GM13977 (cell line): ENCODE results near the gene TRMT61B.

Source experiments
- DNase-seq: peaks from one replicate; pipeline ENCODE4 v3.0.0; 2012; ENCODE audit warnings: low spot score
- in situ Hi-C: fragments of 300-500 bp; cut with MboI; formaldehyde crosslinking; loops from one replicate; pipeline ENCODE4 v1.12.0; 2022; ENCODE audit warnings: low sequenced_read_pairs, low pct_unique_long_range_greater_than_20kb, mixed read lengths, inconsistent platforms; ENCODE audit not compliant: unreplicated experiment
- TF ChIP-seq, protein P1 (sequence below): IDR thresholded peaks from 2 replicates; pipeline ENCODE4 v1.5.1; 2012; ENCODE audit warnings: mild to moderate bottlenecking, control low read depth; ENCODE audit not compliant: insufficient read depth; ENCODE audit errors: extremely low read depth, missing control alignments

TRMT61B gene

GRCh38 chr2:28905533-28905932 lies 35.4 kb upstream of the TRMT61B start:
- TF ChIP-seq, protein P1, sequence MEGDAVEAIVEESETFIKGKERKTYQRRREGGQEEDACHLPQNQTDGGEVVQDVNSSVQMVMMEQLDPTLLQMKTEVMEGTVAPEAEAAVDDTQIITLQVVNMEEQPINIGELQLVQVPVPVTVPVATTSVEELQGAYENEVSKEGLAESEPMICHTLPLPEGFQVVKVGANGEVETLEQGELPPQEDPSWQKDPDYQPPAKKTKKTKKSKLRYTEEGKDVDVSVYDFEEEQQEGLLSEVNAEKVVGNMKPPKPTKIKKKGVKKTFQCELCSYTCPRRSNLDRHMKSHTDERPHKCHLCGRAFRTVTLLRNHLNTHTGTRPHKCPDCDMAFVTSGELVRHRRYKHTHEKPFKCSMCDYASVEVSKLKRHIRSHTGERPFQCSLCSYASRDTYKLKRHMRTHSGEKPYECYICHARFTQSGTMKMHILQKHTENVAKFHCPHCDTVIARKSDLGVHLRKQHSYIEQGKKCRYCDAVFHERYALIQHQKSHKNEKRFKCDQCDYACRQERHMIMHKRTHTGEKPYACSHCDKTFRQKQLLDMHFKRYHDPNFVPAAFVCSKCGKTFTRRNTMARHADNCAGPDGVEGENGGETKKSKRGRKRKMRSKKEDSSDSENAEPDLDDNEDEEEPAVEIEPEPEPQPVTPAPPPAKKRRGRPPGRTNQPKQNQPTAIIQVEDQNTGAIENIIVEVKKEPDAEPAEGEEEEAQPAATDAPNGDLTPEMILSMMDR = no peak
- in situ Hi-C loops = no loop called here
- DNase-seq = no peak

- TF ChIP-seq, protein P1 = no peak
- no peak for DNase-seq
- in situ Hi-C loops = no loop called here
Observed at GRCh38 chr2:28904802-28905457, 34.8 kb upstream of the TRMT61B start.

GRCh38 chr2:28904295-28904694 lies 34.2 kb upstream of the TRMT61B start:
- no peak for DNase-seq
- TF ChIP-seq, protein P1 = no peak
- in situ Hi-C loops = no loop called here

DNA sequence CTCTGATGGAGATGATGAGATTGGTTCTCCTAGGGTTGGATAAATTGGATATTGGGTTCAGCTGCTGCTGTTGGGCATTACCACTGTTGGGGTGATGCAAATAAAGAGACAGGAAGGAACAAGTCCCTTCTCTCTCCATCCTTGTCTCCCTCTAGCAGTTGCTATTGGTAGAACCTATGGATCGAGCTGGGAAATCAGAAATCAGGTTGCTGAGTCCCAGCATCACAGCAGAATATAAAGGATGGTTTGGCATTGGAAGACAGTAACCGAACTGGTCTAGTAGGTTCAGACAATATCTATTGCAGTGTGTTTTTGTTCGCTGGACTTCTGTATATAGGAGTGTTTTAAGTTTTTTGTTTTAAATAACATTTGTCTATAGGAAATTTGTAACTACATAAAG lies 32.5 kb upstream of the TRMT61B start:
- in situ Hi-C loops = no loop called here
- DNase-seq = no peak
- TF ChIP-seq, protein P1 = no peak

DNA sequence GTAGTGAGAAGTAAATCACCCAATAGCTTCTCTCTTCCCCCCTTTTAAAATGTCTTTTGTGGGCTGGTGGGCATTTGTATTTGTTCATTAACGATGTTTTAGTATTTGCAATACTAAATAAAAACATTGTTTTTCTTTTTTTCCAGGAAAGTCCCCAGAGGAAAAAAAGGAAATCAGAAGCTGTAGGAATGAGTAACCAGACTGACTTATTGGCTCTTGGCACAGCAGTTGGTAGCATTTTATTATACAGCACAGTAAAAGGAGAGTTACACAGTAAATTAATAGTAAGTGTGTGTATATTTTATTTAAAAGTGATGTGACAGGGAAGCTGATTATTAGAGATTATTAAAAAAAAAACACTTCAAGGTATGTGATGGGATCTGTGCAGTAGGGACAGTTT lies 31.7 kb upstream of the TRMT61B start:
- TF ChIP-seq, protein P1 = no peak
- in situ Hi-C loops = no loop called here
- DNase-seq = no peak

- in situ Hi-C loops = no loop called here
- no peak for DNase-seq
Observed at GRCh38 chr2:28901202-28901601, 31.1 kb upstream of the TRMT61B start.

More at GRCh38 chr2:28901202-28901601, 31.1 kb upstream of the TRMT61B start:
- TF ChIP-seq, protein P1 = no peak
